Activated CD8-positive, alpha-beta T cell treated with anti-CD3 and anti-CD28 coated beads, Interleukin-2, amount 10 ng/mL, durations not matched to agents 7 days and 5 days (primary cell): ENCODE measurements around the gene STAT6. TPM values are rescaled to one million over a fixed set of nuclear protein-coding genes. Genes with fewer than 3 reads are reported as not detected.

Experiments used
- ATAC-seq: fragments of 150-1000 bp; cut with Tn5 transposase; one replicate; pipeline ENCODE4 v1.10.0; 2021; ENCODE audit warnings: moderate library complexity
- CTCF ChIA-PET: fragments of 350-600 bp; sonication (Branson Sonifier 250); formaldehyde crosslinking; loops from one replicate; lab custom pipeline; 2021; ENCODE audit warnings: antibody characterized with exemption; lab: Charles Lee
- POLR2A ChIA-PET: fragments of 350-600 bp; sonication (Branson Sonifier 250); formaldehyde crosslinking; loops from one replicate; lab custom pipeline; 2021; ENCODE audit warnings: antibody characterized with exemption; lab: Charles Lee
- DNase-seq: peaks from one replicate; pipeline ENCODE4 v3.0.0-alpha.2; 2020
- H3K27ac Mint-ChIP-seq: one replicate; pipeline ENCODE4 v1.8.0; 2021; ENCODE audit warnings: mild to moderate bottlenecking, mixed read lengths
- H3K27me3 Mint-ChIP-seq: one replicate; pipeline ENCODE4 v1.8.0; 2021; ENCODE audit warnings: low read depth, mixed read lengths
- H3K36me3 Mint-ChIP-seq: one replicate; pipeline ENCODE4 v1.8.0; 2021; ENCODE audit warnings: low read depth, mixed read lengths
- H3K4me1 Mint-ChIP-seq: one replicate; pipeline ENCODE4 v1.8.0; 2021; ENCODE audit warnings: low read depth, mixed read lengths
- H3K4me3 Mint-ChIP-seq: one replicate; pipeline ENCODE4 v1.8.0; 2021; ENCODE audit warnings: mild to moderate bottlenecking, mixed read lengths
- H3K9me3 Mint-ChIP-seq: one replicate; pipeline ENCODE4 v1.8.0; 2022; ENCODE audit warnings: mixed read lengths; ENCODE audit not compliant: insufficient read depth
- total RNA-seq, 2 experiments: library from RNA; stranded (reverse); gene quantifications; one replicate each; pipeline ENCODE4 v1.2.3, GENCODE V29; 2021

The STAT6 gene
- total RNA-seq, 2 experiments from 2014 or later = 189 TPM

GRCh38 chr12:57153415-57153997, 42.3 kb upstream of the STAT6 start:
- H3K36me3 Mint-ChIP-seq = no peaks in the 10 kb centered on the region
- H3K27ac Mint-ChIP-seq = no peak overlapping the region
- H3K4me3 Mint-ChIP-seq = no peak overlapping the region
- ChIA-PET CTCF (interaction anchor here (0.8 kb wide), 1 partner anchor 85 kb away, joined by 3 read pairs; no protein-coding TSS in a partner anchor), POLR2A (no interaction called here)
- peaks cover 3% of the 10 kb centered on the region for H3K27me3 Mint-ChIP-seq
- ATAC-seq = no peak
- no peak for DNase-seq
- H3K9me3 Mint-ChIP-seq = no peaks in the 10 kb centered on the region
- H3K4me1 Mint-ChIP-seq = peaks cover 17% of the 10 kb centered on the region

GRCh38 chr12:57152639-57153038, 41.5 kb upstream of the STAT6 start:
- POLR2A ChIA-PET = no interaction called here
- DNase-seq = no peak
- H3K4me1 Mint-ChIP-seq = peaks cover 9% of the 10 kb centered on the region
- H3K9me3 Mint-ChIP-seq = no peaks in the 10 kb centered on the region
- peaks cover 3% of the 10 kb centered on the region for H3K27me3 Mint-ChIP-seq
- no peak for ATAC-seq
- no peaks in the 10 kb centered on the region for H3K36me3 Mint-ChIP-seq
- H3K27ac Mint-ChIP-seq = no peak overlapping the region
- CTCF ChIA-PET = interaction anchor here (0.6 kb wide), 1 partner anchor 155 kb away, joined by 3 read pairs; no protein-coding TSS in a partner anchor
- H3K4me3 Mint-ChIP-seq = no peak overlapping the region

GRCh38 chr12:57151741-57152630, 40.8 kb upstream of the STAT6 start:
- Mint-ChIP-seq H3K36me3 (no peaks in the 10 kb centered on the region), H3K4me3 (no peak overlapping the region), H3K9me3 (no peaks in the 10 kb centered on the region), H3K4me1 (peaks cover 5% of the 10 kb centered on the region), H3K27me3 (peaks cover 3% of the 10 kb centered on the region), H3K27ac (peak overlapping the region; percentile 47)
- POLR2A ChIA-PET = no interaction called here
- no peak for ATAC-seq
- no peak for DNase-seq
- CTCF ChIA-PET = interaction anchor here (0.6 kb wide), 1 partner anchor 156 kb away, joined by 3 read pairs; no protein-coding TSS in a partner anchor

- peaks cover 3% of the 10 kb centered on the region for H3K27me3 Mint-ChIP-seq
- POLR2A ChIA-PET = no interaction called here
- CTCF ChIA-PET = no interaction called here
These were observed 39.3 kb upstream of the STAT6 start for GRCh38 chr12:57150400-57151000.

GRCh38 chr12:57149245-57149900, 38.2 kb upstream of the STAT6 start:
- CTCF ChIA-PET = no interaction called here
- POLR2A ChIA-PET = no interaction called here
- Mint-ChIP-seq H3K4me3 (no peak overlapping the region), H3K36me3 (no peaks in the 10 kb centered on the region), H3K4me1 (no peaks in the 10 kb centered on the region), H3K27ac (no peak overlapping the region), H3K9me3 (no peaks in the 10 kb centered on the region), H3K27me3 (no peaks in the 10 kb centered on the region)
- DNase-seq (no peak), ATAC-seq (no peak)

More at GRCh38 chr12:57150400-57151000, 39.3 kb upstream of the STAT6 start:
- H3K9me3 Mint-ChIP-seq = no peaks in the 10 kb centered on the region
- no peak for ATAC-seq
- DNase-seq = no peak
- no peak overlapping the region for H3K4me3 Mint-ChIP-seq
- no peaks in the 10 kb centered on the region for H3K36me3 Mint-ChIP-seq
- no peak overlapping the region for H3K27ac Mint-ChIP-seq
- no peaks in the 10 kb centered on the region for H3K4me1 Mint-ChIP-seq

GRCh38 chr12:57148469-57149244, 37.5 kb upstream of the STAT6 start:
- ATAC-seq = no peak
- Mint-ChIP-seq H3K27ac (no peak overlapping the region), H3K9me3 (no peaks in the 10 kb centered on the region), H3K27me3 (no peaks in the 10 kb centered on the region), H3K36me3 (no peaks in the 10 kb centered on the region), H3K4me1 (peaks cover 3% of the 10 kb centered on the region), H3K4me3 (no peak overlapping the region)
- no peak for DNase-seq
- POLR2A ChIA-PET = no interaction called here
- CTCF ChIA-PET = interaction anchor here (0.9 kb wide), 1 partner anchor 25 kb away, joined by 5 read pairs; no protein-coding TSS in a partner anchor

GRCh38 chr12:57146961-57147944, 36.1 kb upstream of the STAT6 start, which contains the start of gene LRP1-AS:
Gene LRP1-AS, minus strand, starts transcription at chr12:57147619.
- H3K4me1 Mint-ChIP-seq = peaks cover 15% of the 10 kb centered on the region
- H3K4me3 Mint-ChIP-seq = no peak within 1 kb of the TSS
- H3K27ac Mint-ChIP-seq = no peak within 1 kb of the TSS
- DNase-seq (no peak), ATAC-seq (no peak)
- ChIA-PET CTCF (interaction anchor here (0.9 kb wide), 1 partner anchor 23 kb away, joined by 5 read pairs; no protein-coding TSS in a partner anchor), POLR2A (no interaction called here)
- no peaks in the 10 kb centered on the region for H3K27me3 Mint-ChIP-seq
- H3K36me3 Mint-ChIP-seq = no peaks in the 10 kb centered on the region
- no peaks in the 10 kb centered on the region for H3K9me3 Mint-ChIP-seq

- H3K4me1 Mint-ChIP-seq = peaks cover 15% of the 10 kb centered on the region
- CTCF ChIA-PET = no interaction called here
- no peak for ATAC-seq
- no peak for DNase-seq
- H3K27me3 Mint-ChIP-seq = no peaks in the 10 kb centered on the region
- H3K9me3 Mint-ChIP-seq = no peaks in the 10 kb centered on the region
- H3K27ac Mint-ChIP-seq = no peak overlapping the region
- H3K4me3 Mint-ChIP-seq = no peak overlapping the region
- POLR2A ChIA-PET = interaction anchor here (0.5 kb wide), 1 partner anchor 388 kb away, joined by 4 read pairs; no protein-coding TSS in a partner anchor
- no peaks in the 10 kb centered on the region for H3K36me3 Mint-ChIP-seq
These were observed 34.9 kb upstream of the STAT6 start for GRCh38 chr12:57146092-57146491.

- no peaks in the 10 kb centered on the region for H3K9me3 Mint-ChIP-seq
- no peaks in the 10 kb centered on the region for H3K27me3 Mint-ChIP-seq
- H3K4me1 Mint-ChIP-seq = peaks cover 15% of the 10 kb centered on the region
- ChIA-PET POLR2A (interaction anchor here (0.5 kb wide), 1 partner anchor 388 kb away, joined by 4 read pairs; no protein-coding TSS in a partner anchor), CTCF (no interaction called here)
- H3K27ac Mint-ChIP-seq = no peak overlapping the region
- H3K4me3 Mint-ChIP-seq = no peak overlapping the region
- no peak for DNase-seq
- no peak for ATAC-seq
- no peaks in the 10 kb centered on the region for H3K36me3 Mint-ChIP-seq
These were observed 34.4 kb upstream of the STAT6 start for GRCh38 chr12:57145460-57146059.

- ChIA-PET CTCF (interaction anchor here (0.8 to 1.3 kb wide), 2 partner anchors 19 to 32 kb away, joined by 3 to 4 read pairs; no protein-coding TSS in a partner anchor), POLR2A (no interaction called here)
- Mint-ChIP-seq H3K4me3 (no peak overlapping the region), H3K36me3 (no peaks in the 10 kb centered on the region), H3K9me3 (no peaks in the 10 kb centered on the region), H3K4me1 (peaks cover 15% of the 10 kb centered on the region), H3K27ac (peak overlapping the region; percentile 37), H3K27me3 (peaks cover 3% of the 10 kb centered on the region)
- ATAC-seq (peak; percentile 90), DNase-seq (peak; percentile 46)
These were observed 32.3 kb upstream of the STAT6 start for GRCh38 chr12:57143454-57143853.
